Progenitor cell of endocrine pancreas (in vitro differentiated cells): ENCODE measurements around the gene RALGPS1. TPM values are rescaled to one million over a fixed set of nuclear protein-coding genes. Genes with fewer than 3 reads are reported as not detected.
"Not testable (repeated sequence)": the region's sequence is repeated elsewhere in the genome, so short reads cannot be mapped to it uniquely, and the experiment has no call there.

Experiments used
- DNase-seq: peaks from one replicate; pipeline ENCODE4 v3.0.0; 2021; ENCODE audit warnings: low spot score; ENCODE audit not compliant: unreplicated experiment
- H3K27ac Mint-ChIP-seq: 2 replicates; pipeline ENCODE4 v1.8.0; 2021; ENCODE audit warnings: mild to moderate bottlenecking, moderate library complexity, mixed read lengths
- H3K27me3 Mint-ChIP-seq: 2 replicates; pipeline ENCODE4 v1.8.0; 2021; ENCODE audit warnings: mixed read lengths
- H3K36me3 Mint-ChIP-seq: 2 replicates; pipeline ENCODE4 v1.8.0; 2022; ENCODE audit warnings: mixed read lengths; ENCODE audit not compliant: insufficient read depth
- H3K4me1 Mint-ChIP-seq: 2 replicates; pipeline ENCODE4 v1.8.0; 2021; ENCODE audit warnings: low read depth, mixed read lengths
- H3K4me3 Mint-ChIP-seq: 2 replicates; pipeline ENCODE4 v1.8.0; 2021; ENCODE audit warnings: low read depth, mild to moderate bottlenecking, moderate library complexity, mixed read lengths
- H3K9me3 Mint-ChIP-seq: 2 replicates; pipeline ENCODE4 v1.8.0; 2021; ENCODE audit warnings: low read depth, mixed read lengths
- CTCF ChIP-seq: fragments of 200-600 bp; sonication (generic); IDR thresholded peaks from one replicate; pipeline ENCODE4 v1.5.0; 2021; ENCODE audit warnings: antibody characterized with exemption, mild to moderate bottlenecking; ENCODE audit not compliant: unreplicated experiment
- total RNA-seq: library from RNA; stranded (reverse); gene quantifications from 2 replicates; pipeline ENCODE4 v1.2.1, GENCODE V29; 2021

The RALGPS1 gene
- total RNA-seq, 1 donor from 2014 or later = 39.2 TPM

- Mint-ChIP-seq H3K27ac (no peak overlapping the region), H3K9me3 (no peaks in the 10 kb centered on the region), H3K36me3 (no peaks in the 10 kb centered on the region), H3K27me3 (no peaks in the 10 kb centered on the region), H3K4me3 (no peak overlapping the region), H3K4me1 (peaks cover 6% of the 10 kb centered on the region)
- TF ChIP-seq CTCF = no peak
- no peak for DNase-seq
Measured at GRCh38 chr9:127140842-127141675, 226.5 kb downstream of the RALGPS1 start.

GRCh38 chr9:127142291-127142690 is 227.7 kb downstream of the RALGPS1 start:
- no peak overlapping the region for H3K27ac Mint-ChIP-seq
- no peak for TF ChIP-seq CTCF
- no peak overlapping the region for H3K4me3 Mint-ChIP-seq
- peaks cover 6% of the 10 kb centered on the region for H3K4me1 Mint-ChIP-seq
- no peak for DNase-seq
- H3K36me3 Mint-ChIP-seq = no peaks in the 10 kb centered on the region
- H3K27me3 Mint-ChIP-seq = no peaks in the 10 kb centered on the region
- H3K9me3 Mint-ChIP-seq = no peaks in the 10 kb centered on the region

- Mint-ChIP-seq H3K9me3 (no peaks in the 10 kb centered on the region), H3K27ac (no peak overlapping the region), H3K4me3 (no peak overlapping the region), H3K36me3 (no peaks in the 10 kb centered on the region), H3K27me3 (no peaks in the 10 kb centered on the region), H3K4me1 (peaks cover 6% of the 10 kb centered on the region)
- no peak for DNase-seq
- TF ChIP-seq CTCF = no peak
Measured at GRCh38 chr9:127142931-127143464, 228.4 kb downstream of the RALGPS1 start.

GRCh38 chr9:127143920-127144465 is 229.4 kb downstream of the RALGPS1 start:
- H3K27ac Mint-ChIP-seq = no peak overlapping the region
- H3K4me1 Mint-ChIP-seq = peaks cover 6% of the 10 kb centered on the region
- H3K36me3 Mint-ChIP-seq = no peaks in the 10 kb centered on the region
- no peak overlapping the region for H3K4me3 Mint-ChIP-seq
- H3K9me3 Mint-ChIP-seq = no peaks in the 10 kb centered on the region
- DNase-seq = no peak
- no peaks in the 10 kb centered on the region for H3K27me3 Mint-ChIP-seq
- no peak for TF ChIP-seq CTCF

GRCh38 chr9:127144670-127145445 is 230.3 kb downstream of the RALGPS1 start:
- Mint-ChIP-seq H3K4me3 (no peak overlapping the region), H3K27ac (no peak overlapping the region), H3K36me3 (no peaks in the 10 kb centered on the region), H3K27me3 (no peaks in the 10 kb centered on the region), H3K4me1 (peaks cover 6% of the 10 kb centered on the region), H3K9me3 (no peaks in the 10 kb centered on the region)
- DNase-seq = no peak
- TF ChIP-seq CTCF = no peak

GRCh38 chr9:127146841-127147240 is 232.3 kb downstream of the RALGPS1 start:
- H3K9me3 Mint-ChIP-seq, H3K36me3 Mint-ChIP-seq, H3K27ac Mint-ChIP-seq, H3K4me3 Mint-ChIP-seq, H3K4me1 Mint-ChIP-seq, H3K27me3 Mint-ChIP-seq, DNase-seq: not testable (repeated sequence)
